Ammon's horn (tissue), 1 donor: ENCODE data around the gene USP51.
"Not testable (repeated sequence)": the region's sequence is repeated elsewhere in the genome, so short reads cannot be mapped to it uniquely, and the experiment has no call there.

Experiments
- DNase-seq: peaks from one replicate; pipeline ENCODE4 v3.0.0-alpha.2; 2016; ENCODE audit warnings: low spot score

USP51 gene

DNA sequence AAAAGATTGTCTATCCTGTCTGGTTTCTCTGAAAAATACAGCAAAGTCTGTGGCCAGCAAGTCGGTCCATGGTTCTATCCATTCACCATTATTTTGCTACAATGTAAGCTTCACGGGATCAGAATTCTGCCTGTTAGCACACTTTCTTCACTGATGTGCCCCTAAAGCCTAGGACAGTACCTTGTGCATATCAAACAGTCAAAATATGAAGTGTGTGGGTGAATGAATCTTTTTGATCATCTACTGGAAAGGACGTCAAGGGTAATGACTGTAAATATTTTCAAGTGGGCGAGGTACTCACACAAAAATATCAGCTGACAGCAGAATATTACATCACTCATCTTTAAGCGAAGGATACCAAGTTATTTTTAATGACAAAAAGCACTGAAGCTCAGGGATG, 24.5 kb downstream of the USP51 start:
- not testable (repeated sequence) for DNase-seq

DNA sequence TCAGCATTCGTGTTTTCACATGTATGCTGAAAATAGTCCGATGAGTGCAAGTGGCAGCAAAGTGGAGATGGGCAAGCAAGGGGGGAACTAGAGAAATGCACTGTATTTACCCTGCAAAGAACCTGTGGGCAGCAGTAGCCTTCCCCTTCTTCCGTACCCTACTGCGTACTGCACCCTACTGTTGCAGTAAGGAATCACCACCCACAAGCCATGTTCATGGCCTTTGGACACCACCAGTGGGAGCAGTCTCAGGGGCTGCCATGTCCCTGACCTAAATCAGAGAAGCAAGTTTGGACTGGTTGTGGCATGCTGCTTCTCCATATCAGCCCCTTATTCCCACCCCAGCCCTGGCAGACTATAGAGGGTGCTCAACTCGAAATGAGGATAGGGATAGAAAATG, 25.6 kb downstream of the USP51 start:
- DNase-seq: not testable (repeated sequence)

DNA sequence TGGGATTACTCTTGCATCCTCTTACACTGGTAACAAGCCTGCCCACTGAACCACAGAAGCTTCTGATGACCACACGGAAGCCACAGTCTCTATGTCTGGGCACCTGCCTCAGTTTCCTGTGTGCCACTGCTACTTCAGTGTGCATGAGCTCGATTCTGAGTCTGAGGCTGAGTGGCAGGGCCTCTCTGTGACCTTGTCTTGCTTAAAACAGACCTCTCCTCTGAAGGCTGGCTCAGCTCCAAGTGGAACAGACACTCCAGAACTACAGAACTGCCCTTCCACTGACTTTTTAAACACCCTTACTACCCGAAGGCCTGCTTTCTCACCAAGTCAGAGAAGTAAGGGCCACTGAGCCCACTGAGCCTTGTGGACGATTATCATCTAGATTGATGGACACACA, 29.7 kb downstream of the USP51 start:
- not testable (repeated sequence) for DNase-seq

DNA sequence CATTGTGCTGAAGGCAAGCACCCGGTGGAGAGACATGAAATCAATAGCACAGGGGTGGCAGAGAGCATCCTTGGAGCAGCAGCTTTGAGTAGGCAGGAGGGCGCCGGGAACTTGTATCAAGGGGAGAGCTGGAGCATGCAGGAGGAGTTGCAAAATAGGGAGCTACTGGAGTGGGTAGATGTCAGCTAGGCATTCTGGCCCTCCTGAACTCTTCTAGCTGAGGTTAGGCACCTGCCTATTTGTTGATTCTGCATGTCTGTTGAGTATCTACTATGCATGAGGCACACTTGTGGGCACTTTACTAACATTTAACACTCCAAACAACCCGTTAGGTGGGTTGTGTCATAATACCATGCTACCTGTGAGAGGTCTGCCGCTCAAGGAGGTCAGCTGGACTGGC, 30.2 kb downstream of the USP51 start:
- DNase-seq: not testable (repeated sequence)

DNA sequence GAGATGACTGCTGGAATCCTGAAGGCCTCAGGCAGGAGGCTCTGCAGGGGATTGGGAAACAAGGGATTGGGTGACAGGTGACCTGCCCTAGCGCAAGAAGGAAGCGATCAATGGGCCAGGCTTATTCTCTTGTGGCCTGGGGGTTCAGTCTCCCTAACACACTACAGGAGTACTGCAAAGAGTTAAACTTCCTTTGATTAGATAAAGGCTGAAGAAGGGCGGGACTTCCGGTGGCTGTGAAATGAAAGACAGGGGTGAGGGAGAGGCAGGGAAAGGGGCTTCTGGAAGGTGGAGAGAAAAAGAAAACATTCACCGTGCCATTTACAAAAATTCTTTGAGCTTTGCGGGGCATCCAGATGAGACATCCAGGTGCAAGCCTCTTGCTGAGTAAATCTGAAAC, 33.9 kb downstream of the USP51 start:
- not testable (repeated sequence) for DNase-seq

DNA sequence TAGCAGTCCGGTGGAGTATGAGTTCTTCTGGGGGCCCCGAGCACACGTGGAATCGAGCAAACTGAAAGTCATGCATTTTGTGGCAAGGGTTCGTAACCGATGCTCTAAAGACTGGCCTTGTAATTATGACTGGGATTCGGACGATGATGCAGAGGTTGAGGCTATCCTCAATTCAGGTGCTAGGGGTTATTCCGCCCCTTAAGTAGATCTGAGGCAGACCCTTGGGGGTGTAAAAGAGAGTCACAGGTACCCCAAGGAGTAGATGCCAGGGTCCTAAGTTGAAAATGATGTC, 36.9 kb downstream of the USP51 start:
- DNase-seq: no peak

DNA sequence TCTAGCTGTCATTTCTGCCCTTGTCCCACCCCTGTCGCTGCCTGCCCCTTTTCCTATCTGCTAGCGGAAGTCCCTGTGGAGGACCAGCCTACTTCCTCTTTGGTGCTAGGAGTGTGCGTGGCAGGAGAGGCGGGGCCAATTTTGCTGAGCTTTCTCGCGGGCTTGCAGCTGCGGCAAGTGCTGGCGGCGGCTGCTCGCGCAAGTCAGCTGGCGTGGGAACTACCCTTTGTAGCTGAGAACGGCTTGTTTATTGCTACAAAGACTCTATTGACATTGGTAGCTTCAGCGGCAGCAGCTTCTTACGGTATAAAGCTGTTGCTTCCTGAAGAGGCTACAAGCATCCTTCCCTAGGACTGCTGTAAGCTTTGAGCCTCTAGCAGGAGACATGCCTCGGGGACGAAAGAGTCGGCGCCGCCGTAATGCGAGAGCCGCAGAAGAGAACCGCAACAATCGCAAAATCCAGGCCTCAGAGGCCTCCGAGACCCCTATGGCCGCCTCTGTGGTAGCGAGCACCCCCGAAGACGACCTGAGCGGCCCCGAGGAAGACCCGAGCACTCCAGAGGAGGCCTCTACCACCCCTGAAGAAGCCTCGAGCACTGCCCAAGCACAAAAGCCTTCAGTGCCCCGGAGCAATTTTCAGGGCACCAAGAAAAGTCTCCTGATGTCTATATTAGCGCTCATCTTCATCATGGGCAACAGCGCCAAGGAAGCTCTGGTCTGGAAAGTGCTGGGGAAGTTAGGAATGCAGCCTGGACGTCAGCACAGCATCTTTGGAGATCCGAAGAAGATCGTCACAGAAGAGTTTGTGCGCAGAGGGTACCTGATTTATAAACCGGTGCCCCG, 37.4 kb downstream of the USP51 start, which contains the start of gene MAGEH1:
Gene MAGEH1 (plus strand): TSS at position 138 of the 843 bp plus-strand sequence. CDS start 248 bp downstream, at position 386.
- DNase-seq: peak; percentile 96

DNA sequence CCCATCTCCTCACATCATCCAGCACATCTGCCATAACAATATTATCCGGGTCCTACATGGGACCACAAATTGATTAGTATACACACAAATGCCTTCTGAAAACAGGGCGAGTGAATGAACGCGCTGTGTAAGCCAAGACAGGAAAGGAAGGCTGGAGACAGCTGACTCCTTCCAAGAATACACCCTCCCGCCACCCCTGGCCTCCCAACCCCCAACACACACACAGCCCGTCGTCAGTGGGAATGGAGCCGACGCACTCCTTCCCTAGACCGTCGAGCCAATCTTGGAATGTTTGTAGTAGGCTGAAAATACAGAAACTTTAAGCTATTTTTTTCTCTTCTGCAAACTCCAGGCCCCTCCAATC, 38.0 kb downstream of the USP51 start:
- DNase-seq: no peak

DNA sequence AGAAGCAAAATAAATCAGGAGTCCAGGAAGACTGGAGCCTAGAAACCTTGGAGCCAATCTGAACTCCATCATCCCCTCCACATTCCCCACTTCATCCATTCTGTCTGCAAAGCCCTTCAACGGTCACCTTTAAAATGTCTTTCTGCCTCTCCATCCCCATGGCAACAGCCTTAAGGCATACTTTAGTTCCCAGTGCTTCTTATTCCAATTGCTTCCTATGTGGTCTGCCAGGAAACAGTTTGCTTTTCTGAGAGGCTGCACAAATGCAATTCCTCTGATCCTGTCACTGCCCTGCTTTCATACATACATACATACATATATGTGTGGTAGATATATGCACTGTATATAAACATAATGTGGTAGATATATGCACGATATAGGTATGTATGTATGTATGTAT, 38.5 kb downstream of the USP51 start:
- DNase-seq: peak; percentile 2

DNA sequence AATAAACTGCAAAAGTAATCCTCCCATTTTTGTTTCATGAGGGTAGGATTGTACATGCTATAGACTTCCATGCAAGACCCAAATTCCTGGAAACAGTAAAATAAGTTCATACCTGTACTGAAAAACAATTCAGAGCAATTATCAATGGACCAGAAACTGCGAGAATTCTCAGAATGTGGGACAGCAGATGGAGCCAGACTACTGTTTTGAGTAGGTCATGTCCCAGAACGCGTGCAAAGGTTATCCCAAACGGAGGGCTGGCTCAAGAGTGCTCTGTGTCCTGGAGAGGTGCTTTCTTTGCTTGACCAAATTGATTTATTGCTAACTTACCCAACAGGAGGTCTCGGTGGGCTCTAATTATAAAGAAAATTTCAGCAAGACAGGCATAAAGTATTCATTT, 39.4 kb downstream of the USP51 start:
- DNase-seq: peak; percentile 4

DNA sequence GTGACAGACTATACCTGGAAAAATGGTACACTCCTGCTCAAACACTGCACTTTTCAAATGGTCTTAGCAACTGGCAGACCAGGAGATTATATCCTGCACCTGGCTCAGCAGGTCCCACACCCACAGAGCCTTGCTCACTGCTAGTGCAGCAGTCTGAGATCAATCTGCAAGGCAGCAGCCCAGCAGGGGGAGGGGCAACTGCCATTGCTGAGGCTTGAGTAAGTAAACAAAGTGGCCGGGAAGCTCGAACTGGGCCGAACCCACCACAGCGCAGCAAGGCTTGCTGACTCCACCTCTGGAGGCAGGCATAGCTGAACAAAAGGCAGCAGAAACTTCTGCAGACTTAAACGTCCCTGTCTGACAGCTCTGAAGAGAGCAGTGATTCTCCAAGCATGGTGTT, 46.2 kb downstream of the USP51 start:
- not testable (repeated sequence) for DNase-seq
